AG09309 (cell line): ENCODE results near the gene CRADD.

ENCODE experiments used
- DNase-seq: peaks from one replicate; pipeline ENCODE4 v3.0.0-alpha.2; 2010; ENCODE audit warnings: low read depth
- H3K4me3 ChIP-seq: 2 replicates; pipeline ENCODE4 v1.5.1; 2011; ENCODE audit warnings: mild to moderate bottlenecking, low read depth, low read length, moderate library complexity; ENCODE audit not compliant: control insufficient read depth
- TF ChIP-seq, protein P1 (sequence below): IDR thresholded peaks from 2 replicates; pipeline ENCODE4 v1.5.1; 2011; ENCODE audit warnings: mild to moderate bottlenecking, low read depth, low read length, inconsistent platforms; ENCODE audit not compliant: insufficient read depth, control insufficient read depth; ENCODE audit errors: missing control alignments

The CRADD gene

DNA sequence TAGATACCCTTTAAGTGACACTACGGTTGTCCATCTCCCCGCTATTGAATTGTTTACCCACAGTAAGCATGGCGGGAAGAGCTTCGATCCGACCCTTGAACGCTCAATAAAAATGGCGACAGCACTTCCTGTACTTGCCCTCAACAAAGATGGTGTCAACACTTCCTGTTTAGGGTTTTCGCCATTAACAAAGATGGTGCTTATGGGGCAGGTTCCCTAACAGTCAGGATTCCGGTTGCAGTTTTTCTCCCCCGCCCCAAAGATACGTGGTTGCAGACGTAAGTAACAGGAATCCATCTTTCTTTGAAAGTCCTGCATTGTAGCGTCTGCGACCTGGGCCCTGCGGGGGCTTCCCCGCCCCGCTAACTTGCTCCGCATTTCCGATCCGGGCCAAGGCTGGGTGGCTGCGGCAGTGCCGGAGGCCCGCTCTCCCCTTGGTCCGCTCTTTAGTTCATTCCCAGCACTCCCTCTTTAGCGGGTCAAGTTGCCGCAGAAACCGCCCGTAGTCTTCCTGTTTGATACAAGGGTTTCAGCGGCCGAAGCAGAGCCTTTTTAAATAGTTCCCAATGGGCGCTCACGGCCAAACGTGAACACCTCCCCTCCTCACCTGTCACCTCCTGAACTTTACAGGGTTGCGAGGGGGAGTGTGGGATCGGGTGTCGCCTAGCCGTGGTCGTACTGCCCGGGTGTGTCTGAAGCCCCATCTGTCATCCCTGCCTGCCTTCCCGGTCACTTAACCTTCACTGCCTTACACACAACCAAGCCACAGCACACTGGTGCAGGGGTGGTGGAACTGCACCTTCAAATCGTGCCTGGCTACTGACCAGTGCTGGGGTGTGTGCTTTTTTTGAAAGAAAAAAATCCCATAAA lies at the start of gene CRADD:
CRADD (plus strand) TSS at position 181 of the 870 bp plus-strand sequence.
- DNase-seq = peak; percentile 97
- TF ChIP-seq, protein P1, sequence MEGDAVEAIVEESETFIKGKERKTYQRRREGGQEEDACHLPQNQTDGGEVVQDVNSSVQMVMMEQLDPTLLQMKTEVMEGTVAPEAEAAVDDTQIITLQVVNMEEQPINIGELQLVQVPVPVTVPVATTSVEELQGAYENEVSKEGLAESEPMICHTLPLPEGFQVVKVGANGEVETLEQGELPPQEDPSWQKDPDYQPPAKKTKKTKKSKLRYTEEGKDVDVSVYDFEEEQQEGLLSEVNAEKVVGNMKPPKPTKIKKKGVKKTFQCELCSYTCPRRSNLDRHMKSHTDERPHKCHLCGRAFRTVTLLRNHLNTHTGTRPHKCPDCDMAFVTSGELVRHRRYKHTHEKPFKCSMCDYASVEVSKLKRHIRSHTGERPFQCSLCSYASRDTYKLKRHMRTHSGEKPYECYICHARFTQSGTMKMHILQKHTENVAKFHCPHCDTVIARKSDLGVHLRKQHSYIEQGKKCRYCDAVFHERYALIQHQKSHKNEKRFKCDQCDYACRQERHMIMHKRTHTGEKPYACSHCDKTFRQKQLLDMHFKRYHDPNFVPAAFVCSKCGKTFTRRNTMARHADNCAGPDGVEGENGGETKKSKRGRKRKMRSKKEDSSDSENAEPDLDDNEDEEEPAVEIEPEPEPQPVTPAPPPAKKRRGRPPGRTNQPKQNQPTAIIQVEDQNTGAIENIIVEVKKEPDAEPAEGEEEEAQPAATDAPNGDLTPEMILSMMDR = no peak
- H3K4me3 ChIP-seq = peak within 1 kb of the TSS; percentile 84

DNA sequence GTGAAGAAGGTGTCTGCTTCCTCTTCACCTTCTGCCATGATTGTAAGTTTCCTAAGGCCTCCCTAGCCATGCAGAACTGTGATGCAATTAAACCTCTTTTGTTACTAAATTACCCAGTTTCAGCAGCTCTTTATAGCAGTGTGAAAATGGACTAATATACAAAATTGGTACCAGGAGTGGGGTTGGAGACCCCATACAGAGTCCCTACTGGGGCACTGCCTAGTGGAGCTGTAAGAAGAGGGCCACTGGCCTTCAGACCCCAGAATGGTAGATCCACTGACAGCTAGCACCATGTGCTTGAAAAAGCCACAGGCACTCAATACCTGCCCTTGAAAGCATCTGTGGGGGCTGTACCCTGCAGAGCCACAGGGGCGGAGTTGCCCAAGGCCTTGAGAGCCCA lies 44.8 kb upstream of the CRADD start:
- no peak overlapping the region for H3K4me3 ChIP-seq
- TF ChIP-seq, protein P1 = no peak
- DNase-seq = no peak

DNA sequence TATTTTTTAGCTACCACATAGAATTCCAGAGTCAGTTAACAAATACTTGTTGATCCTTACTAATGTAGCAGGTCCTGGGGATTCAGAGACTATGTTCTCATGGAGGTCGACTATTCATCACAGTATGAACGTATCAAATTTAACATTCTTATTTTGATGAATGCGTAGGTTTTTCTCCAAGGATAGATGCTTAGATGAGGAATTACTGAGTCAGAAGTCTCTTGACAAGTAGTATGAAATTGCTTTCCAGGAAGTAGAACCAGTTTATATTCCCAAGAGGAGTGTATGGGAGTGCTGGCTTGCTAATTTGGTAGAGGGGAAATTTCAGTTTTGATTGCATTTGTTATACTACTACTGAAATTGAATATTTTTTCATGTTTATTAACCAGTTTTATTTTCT lies 42.8 kb upstream of the CRADD start:
- no peak for DNase-seq
- TF ChIP-seq, protein P1 = no peak
- H3K4me3 ChIP-seq = no peak overlapping the region

DNA sequence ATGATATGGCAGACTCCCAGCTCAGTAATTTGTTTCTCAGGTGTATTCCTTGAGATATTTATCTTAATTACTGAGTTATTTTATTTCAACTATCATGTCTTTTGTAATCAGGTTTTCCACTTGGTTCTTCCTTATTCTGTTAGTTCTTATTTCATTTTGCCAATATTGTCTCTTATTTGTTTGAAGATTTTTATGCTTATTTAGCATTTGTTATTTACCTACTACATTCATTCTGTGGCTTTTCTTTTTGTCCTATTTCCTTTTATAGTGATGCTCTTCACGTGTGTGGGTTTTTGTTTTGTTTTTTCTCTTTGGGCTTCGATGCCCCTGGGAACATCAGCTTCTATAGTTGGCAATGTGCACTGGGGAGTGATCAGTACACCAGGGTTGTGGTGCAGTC lies 40.5 kb upstream of the CRADD start:
- DNase-seq = no peak
- TF ChIP-seq, protein P1 = no peak
- no peak overlapping the region for H3K4me3 ChIP-seq

DNA sequence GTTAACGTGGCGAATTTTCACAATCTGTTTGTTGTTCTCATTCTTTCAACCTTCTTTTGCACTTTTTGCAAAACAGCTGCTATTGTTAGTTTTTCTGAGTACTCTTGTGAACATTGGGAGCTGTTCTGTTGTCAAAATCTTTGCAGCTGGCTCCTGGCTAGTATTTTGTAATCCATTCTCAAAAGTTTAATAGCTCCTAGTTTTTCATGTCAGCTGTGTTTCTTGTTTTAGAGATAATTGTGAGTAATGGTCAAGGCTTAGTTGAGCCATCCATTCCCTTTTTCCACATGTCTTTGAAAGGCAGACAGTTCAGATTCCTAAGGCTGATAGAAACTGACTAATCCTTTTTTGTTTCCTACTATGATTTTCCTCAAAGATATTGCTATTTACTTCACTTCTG lies 39.1 kb upstream of the CRADD start:
- no peak for DNase-seq
- TF ChIP-seq, protein P1 = no peak

DNA sequence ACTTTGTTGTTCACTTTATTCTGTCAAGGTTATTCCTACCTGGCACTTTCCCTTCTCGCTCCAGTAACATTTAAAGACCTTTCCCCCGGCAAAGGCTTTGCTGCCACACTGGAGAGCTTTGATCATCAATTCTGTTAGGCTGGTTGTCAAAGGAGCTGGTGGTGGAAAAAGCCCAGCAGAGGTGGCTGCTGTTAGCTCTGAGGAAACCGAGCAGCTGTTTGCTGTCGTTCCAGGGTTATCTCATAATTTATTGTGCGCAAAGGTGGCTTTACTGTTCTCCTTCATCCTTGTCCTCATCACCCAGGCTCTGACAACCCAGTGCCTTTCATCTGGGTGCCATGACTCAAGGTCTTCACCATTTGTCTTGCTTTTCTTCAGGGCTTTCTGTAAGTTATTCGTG lies 38.2 kb upstream of the CRADD start:
- H3K4me3 ChIP-seq = no peak overlapping the region
- no peak for DNase-seq
- TF ChIP-seq, protein P1 = no peak

More for the DNA sequence above, 39.1 kb upstream of the CRADD start:
- H3K4me3 ChIP-seq = no peak overlapping the region
